ENCODE measurements around the gene LYST.
"Not testable (repeated sequence)": the region's sequence is repeated elsewhere in the genome, so short reads cannot be mapped to it uniquely, and the experiment has no call there.

LYST gene

DNA sequence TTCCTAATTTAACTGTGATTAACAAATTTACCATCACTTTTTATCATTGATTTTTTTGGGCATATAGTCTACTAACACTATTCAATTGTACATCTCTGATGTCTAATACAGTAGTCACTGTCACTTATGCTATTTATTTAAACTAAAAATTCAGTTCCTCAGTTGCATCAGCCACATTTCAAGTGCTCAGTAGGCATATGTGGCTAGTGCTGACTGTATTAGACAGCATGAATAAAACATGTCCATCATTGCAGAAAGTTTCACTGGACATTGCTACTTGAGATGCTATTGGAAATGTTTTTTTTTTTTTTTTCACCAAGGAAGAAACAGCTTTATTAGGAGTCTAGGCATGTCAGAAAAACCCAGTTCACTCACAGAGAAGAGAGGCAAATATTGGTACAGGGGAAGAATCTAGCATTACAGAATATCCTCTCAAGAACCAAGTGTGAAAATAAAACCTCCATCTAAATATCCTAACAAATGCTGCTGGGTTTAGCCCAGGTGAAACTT, 109.1 kb downstream of the LYST start:
- DNase-seq (ENCODE audit: low read depth), result no peak

DNA sequence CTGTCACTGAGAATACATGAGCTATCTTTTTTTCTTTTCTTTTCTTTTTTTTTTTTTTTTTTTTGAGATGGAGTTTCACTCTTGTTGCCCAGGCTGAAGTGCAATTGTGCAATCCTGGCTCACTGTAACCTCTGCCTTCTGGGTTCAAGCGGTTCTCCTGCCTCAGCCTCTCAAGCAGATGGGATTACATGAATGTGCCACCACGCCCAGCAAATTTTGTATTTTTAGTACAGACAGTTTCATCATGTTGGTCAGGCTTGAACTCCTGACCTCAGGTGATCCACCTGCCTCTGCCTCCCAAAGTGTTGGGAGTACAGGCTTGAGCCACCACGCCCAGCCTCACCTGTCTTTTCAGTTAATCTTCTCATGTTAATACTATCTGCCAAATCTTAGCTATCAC, 112.5 kb downstream of the LYST start:
- not testable (repeated sequence) for DNase-seq (ENCODE audit: low read depth)

DNA sequence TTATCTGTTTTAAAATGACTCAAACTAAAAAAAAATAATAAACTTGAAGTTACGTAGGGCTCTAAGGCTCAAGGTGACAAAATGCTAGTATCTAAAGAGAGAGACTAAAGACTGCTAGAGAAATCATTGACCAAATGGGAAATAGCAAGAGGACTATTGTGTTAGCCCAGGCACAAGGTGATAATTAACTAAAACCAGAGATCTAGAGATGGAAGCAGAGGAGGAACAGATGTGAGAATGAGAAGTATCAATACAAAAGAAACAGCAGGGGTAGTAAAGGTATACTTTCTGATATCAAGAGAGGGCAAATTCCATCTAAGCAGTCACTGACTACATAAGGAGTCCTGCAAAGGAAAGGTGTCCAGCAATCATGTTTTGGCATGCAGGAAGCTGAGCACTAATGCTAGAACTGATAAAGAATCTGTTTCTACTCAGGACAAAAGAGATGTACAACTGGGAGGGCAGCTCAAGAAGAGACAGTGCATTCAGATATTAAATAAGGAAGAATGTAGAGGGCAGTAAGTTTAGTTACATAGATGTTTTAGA, 116.9 kb downstream of the LYST start:
- no peak for DNase-seq (ENCODE audit: low read depth)

DNA sequence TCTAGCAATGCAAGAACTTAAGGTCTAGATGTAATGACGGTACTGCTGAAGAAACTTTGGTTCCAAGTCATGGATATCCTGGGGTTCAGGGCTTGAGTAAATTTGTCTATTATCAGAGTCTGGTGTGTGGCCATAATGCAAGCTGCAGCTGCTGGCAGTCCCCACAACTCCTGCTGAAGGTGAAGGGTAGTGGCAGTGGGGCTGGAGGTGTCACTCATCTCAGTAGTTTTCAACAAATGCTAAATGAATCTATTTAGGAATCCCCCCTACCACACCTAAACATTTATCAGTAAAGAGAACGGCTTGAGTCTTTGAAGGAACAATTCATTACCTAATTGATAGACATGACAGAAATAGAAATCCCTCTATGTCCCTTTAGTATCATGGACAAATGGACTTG, 118.0 kb downstream of the LYST start:
- no peak for DNase-seq (ENCODE audit: low read depth)

DNA sequence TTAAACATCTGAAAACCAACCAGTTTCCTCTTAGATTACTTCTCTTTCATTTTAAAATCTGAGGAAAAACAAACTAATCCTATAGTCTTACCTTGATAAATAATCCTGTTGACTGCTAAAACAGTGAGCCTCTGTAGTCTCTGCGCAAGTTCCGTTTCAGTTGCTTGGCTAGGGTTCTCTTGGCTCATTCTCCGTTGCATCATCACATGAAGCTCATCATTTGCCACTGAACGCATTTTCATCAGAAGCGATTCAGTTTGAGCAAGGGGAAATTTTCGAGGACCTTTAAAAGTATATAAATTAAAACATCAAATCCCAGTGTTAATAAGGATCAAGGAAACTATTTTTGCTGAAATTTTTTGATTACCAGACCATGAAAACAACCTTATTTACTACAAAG, 120.5 kb downstream of the LYST start:
- DNase-seq (ENCODE audit: low read depth), result no peak

DNA sequence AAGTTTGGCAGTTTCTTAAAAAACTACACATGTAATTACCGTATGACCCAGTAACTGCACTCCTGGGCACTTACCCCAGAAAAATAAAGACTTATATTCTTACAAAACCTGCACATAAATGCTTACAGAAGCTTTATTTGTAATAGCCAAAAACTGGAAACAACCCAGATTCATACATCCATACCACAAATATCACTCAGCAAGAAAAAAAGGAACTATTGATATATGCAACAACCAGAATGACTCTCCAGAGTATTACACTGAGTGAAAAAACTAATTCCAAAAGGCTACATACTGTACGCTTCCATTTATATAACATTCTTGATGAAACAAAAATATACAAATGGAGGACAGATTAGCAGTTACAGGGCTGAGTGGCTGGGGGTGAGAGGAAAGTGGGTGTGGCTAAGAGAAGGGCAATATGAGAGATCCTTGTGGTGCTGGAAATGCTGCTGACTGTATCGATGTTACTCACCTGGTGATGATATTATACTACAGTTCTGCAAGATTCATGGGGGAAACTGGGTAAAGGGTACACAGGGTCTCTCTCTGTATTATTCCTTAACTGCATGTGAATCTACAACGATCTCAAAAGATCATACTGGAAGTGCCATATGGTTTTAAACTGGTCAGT, 121.1 kb downstream of the LYST start:
- no peak for DNase-seq (ENCODE audit: low read depth)

DNA sequence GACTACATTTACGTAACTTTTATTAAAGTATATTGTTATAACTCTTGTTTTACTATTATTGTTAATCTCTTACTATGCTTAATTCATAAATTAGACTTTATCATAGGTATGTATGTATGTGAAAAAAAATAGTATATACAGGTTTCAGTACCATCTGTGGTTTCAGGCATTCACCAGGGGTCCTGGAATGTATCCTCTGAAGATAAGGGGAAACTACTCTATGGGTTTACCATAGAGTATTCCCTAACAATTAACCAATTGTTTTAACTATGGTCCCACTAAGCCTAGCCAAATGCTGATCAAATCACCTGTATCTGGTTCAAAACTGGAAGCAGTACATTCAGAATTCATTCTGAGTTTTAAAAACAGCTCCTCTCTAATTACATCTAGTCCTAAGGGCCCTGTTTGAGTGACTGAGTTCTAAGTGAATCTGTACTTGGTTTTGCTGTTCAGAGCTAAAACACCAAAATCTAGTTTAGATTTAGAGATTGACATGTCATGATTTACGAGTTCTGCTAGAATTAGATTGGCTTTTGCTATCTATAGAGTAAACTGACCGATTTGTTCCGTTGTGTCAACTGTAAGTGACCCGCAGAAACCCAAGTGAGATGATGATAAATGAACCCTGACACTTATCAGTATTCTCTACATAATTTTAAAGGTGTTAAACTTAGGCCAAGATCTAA, 123.6 kb downstream of the LYST start:
- no peak for DNase-seq (ENCODE audit: low read depth)

DNA sequence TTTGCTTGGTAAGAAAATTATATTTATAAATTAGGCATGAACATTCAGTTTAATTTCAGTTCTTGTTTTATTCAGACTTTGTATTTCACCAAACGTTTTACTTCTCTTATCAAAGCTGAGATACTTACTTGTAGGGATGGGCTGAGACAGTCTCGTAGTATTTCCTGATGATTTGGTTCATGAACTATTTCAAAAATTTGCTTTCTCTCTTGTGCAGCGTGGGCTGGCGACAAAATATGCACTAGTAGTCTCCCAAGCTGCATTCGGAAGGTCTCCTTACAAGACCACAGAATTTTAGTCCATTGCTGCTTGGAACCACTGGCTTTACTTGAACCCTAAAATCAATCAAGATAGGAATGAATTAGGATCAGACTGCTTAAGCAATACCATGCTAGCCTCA, 125.4 kb downstream of the LYST start:
- peak; percentile 78 for DNase-seq (ENCODE audit: low read depth)

DNA sequence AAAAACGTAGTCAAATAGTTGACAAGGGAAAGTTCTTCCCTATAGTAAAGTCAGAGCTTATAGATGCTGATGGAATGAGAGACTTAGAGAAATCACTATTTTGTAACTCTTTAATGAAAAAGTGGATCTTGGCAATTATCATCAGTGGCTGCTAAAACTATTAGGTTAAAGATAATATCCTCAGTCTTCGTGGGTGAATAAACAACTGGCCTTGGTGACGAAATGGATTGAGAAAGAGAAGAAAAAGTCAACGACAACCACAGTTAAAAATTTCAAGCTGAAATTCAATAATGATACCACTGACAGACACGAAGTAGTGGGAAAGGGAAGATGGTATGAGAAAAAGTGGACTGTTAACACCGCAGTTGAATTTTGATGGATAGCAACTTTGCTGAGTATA, 127.1 kb downstream of the LYST start:
- peak; percentile 33 for DNase-seq (ENCODE audit: low read depth)

DNA sequence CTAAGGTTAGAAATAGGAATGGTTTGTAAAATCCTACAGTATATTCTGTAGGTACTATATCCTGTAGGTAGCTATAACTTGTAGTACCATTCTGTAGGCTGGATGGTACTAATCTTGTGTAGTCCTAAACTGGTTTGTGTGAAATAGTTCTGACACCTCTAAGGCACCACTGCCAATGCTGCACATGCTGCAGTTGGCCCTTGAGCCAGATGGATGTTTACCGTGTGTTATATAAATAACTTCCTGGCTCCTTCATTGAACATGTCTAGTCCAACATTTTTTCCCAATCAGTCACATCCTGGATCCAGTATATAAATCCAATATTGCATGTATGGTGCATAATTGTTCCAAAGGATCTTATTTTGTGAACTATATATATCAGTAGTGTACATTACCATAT, 127.6 kb downstream of the LYST start:
- DNase-seq (ENCODE audit: low read depth), result peak; percentile 38

DNA sequence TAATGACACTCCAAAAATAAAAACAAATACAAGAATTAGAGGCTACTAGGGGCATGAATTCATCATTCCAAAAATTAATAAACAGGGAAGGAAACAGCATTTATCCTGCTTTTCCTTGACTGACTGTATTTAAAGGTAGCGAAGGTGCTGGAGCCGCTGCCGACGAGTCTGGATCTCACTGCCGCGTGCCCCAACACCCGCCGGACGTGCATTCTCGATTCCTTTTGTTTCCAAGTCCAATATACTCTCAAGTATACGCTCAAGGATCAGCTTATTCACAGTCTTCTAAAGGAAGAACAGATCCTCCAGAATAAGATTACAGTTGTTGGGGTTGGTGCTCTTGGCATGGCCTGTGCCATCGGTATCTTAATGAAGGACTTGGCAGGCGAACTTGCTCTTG, 129.0 kb downstream of the LYST start:
- no peak for DNase-seq (ENCODE audit: low read depth)

DNA sequence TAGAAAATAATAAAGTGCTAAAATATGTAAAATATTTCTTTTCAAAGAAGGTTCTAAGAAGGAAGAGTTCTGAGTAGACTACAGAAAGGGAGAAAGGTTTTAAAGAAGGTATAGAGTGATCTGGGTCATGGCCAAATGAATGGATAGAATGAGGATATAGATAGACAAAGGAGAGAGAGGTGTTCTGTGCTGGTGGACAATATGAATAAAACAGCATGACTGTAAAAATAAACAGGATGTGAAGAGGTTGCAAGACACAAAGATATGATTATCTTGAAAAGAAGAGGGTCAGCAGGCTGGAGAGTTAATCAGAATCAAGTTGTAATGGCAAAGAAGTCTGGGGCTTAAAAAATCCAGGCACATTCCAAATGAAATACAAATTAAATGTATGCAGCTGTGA, 130.4 kb downstream of the LYST start:
- DNase-seq (ENCODE audit: low read depth), result no peak

DNA sequence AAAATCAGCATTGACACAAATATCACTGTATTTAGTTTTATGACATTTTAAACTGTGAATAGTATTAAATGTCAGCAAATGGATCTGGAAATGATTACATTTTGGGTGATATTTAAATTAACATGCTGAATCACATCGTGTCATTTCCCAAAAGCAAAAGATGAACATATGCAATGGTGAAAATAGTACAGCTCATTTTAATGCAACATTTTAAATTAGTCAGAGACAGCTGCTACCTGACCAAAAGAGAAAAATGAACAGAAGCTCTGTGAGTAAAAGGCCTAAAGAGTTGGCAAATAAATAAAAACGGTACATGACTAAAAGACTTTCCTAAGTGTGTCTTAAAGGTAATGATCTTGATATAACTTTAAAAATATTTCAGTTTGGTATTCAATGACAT, 131.1 kb downstream of the LYST start:
- DNase-seq (ENCODE audit: low read depth), result no peak

DNA sequence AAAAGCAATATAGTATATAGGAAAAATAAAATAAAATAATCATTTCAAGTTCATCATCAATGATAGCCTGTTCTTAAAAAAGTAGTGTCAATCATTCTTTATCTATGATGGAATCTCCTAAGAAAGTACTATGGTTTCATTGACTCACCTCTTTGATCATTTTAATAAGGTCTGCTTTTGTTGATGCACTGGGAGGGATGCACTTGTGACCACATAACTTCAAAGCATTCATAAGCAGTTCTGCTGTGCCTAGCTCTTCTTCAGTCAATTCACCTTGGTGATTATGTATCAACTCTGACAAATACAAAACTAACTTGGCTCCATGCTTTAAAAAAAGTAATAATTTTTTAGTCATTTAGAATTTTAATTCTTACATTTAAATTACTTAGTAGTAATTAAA, 132.4 kb downstream of the LYST start:
- no peak for DNase-seq (ENCODE audit: low read depth)

DNA sequence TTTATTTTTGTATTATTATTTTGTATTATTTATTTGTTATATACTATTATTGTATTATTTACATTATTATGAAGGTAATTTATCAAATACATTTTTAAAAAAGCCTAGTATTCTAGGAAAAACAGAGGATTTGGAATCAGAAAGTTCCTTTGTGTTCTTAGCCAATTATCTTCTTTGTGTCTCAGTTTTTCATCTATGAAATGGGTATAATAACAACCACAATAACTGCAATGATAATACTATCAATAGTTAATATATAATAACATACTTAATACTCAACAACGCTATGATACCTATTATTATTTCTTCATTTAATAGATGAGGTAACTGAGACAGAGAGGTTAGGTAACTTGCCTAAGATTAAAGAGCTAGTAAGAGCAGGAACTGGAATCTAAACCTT, 136.7 kb downstream of the LYST start:
- no peak for DNase-seq (ENCODE audit: low read depth)

DNA sequence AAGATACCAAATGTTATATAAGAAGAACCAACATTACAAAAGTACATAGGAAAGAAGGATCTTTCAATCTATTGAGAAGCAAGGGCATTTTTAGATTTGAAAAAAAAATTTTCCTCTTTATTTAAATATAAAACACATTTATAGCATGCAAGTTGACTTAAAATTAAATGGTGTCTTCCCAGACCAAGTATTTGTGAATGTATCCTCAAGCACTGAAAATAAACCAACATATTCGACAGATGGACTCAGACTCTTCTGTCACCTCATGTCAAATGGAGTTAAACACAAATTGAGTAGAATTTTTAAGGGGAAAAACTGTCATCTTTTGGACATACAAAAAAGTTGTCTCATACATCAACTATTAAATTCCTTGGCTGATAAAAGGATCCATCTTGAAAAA, 140.1 kb downstream of the LYST start:
- DNase-seq (ENCODE audit: low read depth), result no peak

DNA sequence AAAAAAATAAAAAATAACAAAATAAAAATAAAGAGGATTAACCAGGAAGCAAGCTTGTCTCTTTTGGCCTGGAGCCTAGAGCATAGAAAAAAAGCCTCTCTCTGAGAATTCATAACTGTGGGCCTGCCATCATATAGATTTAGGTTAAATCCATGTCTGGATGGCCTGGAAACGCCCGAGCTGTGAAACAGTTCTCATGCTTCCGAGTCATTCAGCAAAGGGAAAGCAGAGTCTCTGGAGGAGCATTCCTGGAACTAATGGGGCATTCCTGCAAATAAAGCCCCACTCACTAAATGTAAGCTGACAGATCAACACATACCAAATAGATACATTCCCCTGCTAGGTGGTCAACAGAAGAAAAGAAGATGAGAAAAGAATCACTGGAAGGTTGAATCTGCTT, 141.3 kb downstream of the LYST start:
- DNase-seq (ENCODE audit: low read depth), result no peak

DNA sequence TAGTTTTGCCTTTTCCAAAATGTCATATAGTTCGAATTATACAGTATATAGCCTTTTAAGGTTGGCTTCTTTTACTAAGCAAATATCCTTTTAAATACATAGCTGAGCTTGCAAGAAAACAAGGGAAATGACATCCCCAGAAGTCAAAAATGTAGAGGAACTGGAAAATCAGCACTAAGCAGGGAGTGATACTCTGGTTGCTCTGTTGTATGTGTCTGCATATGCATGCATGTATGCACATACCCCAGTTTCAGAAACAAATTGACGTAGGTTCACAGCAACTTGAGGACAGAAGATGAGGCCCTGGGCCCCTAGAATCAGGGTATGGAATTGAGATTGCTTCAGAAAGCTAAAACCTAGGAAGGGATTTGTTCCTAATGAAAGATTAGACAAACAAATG, 142.0 kb downstream of the LYST start:
- no peak for DNase-seq (ENCODE audit: low read depth)

DNA sequence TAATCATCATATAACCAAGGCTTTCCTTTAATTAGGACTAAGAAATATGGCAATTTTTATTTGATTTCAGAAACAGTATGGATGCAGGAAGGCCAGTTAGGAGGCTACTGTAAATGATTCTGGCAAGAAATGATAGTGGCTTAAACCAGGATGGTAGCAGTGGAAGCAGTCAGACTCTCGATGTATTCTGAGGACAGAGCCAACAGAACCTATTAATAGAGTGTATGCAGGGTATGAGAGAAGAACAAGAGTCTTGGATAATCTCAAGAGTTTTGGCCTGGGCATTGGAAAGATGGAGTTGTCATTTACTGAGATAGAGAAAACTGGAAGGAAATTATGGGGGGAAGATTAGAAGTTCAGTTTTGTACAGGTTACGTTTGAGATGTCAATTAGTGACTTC, 143.8 kb downstream of the LYST start:
- no peak for DNase-seq (ENCODE audit: low read depth)

DNA sequence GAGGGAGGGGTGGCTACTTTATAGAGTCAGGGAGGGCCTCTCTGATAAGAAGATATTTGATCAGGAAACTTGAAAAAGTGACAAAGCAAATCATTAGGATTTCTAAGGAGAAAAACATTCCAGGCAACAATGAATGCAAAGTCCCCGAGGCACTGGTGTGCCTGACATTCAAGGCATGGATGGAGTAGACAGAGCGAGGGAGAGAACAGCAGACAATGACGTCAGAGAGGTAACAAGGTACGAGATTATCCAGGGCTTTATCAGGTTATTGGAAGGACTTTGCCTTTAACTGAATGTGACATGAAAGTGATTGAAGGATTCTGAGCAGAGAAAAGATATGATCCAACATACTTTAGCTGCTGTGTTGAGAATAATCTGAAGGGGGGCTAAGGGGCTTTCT, 144.7 kb downstream of the LYST start:
- no peak for DNase-seq (ENCODE audit: low read depth)

DNA sequence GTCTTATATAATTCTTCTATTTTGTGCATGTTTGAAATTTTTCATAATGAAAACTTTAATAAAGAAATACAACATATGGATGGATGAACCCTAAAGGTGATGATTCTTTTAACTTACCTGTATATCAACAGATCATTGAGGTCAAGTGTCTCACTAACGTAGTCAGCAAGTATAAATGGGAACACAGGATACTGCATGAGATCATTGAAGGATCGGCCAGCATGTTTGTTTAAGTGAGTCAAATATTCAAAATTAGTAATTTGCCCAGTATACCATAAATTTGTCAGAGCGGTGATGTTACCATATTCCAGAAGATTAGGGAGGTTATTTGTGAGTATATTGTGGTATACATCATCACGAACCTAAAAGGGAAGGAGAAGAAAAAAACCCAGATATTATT, 146.2 kb downstream of the LYST start:
- DNase-seq (ENCODE audit: low read depth), result no peak

DNA sequence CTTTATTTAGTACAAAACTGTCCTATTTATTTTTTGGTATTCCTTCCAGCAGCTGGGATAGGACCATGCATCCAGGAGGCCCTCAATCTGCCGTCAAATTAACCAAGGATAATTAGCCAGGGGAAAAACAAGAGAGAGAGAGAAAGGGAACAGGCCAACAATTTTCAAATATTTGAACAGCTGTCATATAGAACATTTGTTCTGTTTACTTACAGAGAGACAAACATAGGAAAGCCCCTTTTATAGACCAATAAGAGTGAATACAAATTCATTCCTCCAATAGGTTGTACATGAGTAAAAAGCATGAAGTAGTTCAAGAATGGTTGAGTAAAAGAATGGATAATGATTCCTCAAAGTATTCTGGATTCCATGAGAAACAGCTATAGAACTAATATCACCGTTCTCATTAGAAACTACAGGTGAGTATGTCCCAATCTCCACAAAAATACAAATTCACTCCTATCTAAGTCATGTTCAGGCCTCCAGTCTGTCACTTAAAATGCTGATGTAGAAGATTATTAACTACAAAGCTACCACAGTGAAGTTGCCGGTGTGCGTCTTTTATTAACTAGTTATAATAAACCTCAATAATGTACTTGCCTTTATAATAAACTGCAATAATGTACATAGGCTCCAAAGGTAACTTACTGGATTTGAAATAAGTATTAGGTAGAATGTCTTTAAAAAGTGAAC, 152.4 kb downstream of the LYST start:
- no peak for DNase-seq (ENCODE audit: low read depth)

DNA sequence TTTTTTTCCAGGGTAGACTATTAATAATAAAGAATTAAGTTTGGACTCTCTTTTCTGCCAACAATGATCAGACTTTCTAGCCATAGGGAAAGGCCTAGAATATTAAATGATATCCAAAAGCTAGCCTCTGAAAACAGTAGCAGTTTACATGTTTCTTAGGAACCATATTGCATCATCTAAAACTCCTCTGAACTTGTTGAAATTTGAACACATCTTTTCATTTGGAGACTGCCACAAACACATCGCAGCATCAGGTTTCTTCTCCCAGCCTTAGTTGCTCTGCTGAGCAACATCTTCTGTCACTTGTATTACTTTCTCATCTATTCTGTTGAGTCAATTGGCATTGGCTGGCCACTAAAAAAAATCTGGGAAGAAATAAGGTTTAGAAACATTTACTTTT, 153.9 kb downstream of the LYST start:
- DNase-seq (ENCODE audit: low read depth), result no peak

Data from amniotic epithelial cell (primary cell).